MM.1S (cell line): ENCODE data around the gene COMT.

Experiments used
- DNase-seq: peaks from one replicate; pipeline ENCODE4 v3.0.0-alpha.2; 2015
- H2AFZ ChIP-seq: fragments of 300-600 bp; sonication (generic); 2 replicates; pipeline ENCODE4 v1.6.0; 2016; ENCODE audit warnings: antibody characterized with exemption, low read length
- H3F3A ChIP-seq: fragments of 300-600 bp; sonication (generic); 2 replicates; pipeline ENCODE4 v1.6.1; 2016; ENCODE audit warnings: mild to moderate bottlenecking, antibody characterized with exemption, low read length, moderate library complexity, mixed read lengths; ENCODE audit not compliant: insufficient read depth
- H3K27ac ChIP-seq: fragments of 300-600 bp; sonication (generic); 2 replicates; pipeline ENCODE4 v1.5.1; 2016; ENCODE audit warnings: mild to moderate bottlenecking, low read length
- H3K27me3 ChIP-seq: fragments of 300-600 bp; sonication (generic); replicated peaks from 2 replicates; pipeline ENCODE4 v1.6.0; 2016; ENCODE audit warnings: low read length; ENCODE audit not compliant: insufficient read depth
- H3K36me3 ChIP-seq: fragments of 300-600 bp; sonication (generic); replicated peaks from 2 replicates; pipeline ENCODE4 v1.6.1; 2016; ENCODE audit warnings: mild to moderate bottlenecking, low read length, mixed read lengths; ENCODE audit not compliant: insufficient read depth
- H3K4me1 ChIP-seq: fragments of 300-600 bp; sonication (generic); 2 replicates; pipeline ENCODE4 v1.6.1; 2016; ENCODE audit warnings: low read length, mixed read lengths
- H3K4me2 ChIP-seq: fragments of 300-600 bp; sonication (generic); 2 replicates; pipeline ENCODE4 v1.6.0; 2016; ENCODE audit warnings: low read depth, low read length
- H3K4me3 ChIP-seq: fragments of 300-600 bp; sonication (generic); 2 replicates; pipeline ENCODE4 v1.5.1; 2016; ENCODE audit warnings: low read length, mixed read lengths
- H3K79me2 ChIP-seq: fragments of 300-600 bp; sonication (generic); 2 replicates; pipeline ENCODE4 v1.6.1; 2016; ENCODE audit warnings: mixed run types, low read length, mixed read lengths
- H3K9ac ChIP-seq: fragments of 300-600 bp; sonication (generic); 2 replicates; pipeline ENCODE4 v1.6.1; 2016; ENCODE audit warnings: low read length, mixed read lengths
- H3K9me2 ChIP-seq: fragments of 300-600 bp; sonication (generic); replicated peaks from 2 replicates; pipeline ENCODE4 v1.6.1; 2016; ENCODE audit warnings: mild to moderate bottlenecking, low read length, mixed read lengths; ENCODE audit not compliant: insufficient read depth
- H3K9me3 ChIP-seq: fragments of 300-600 bp; sonication (generic); replicated peaks from 2 replicates; pipeline ENCODE4 v1.6.1; 2016; ENCODE audit warnings: mild to moderate bottlenecking, low read length, mixed read lengths; ENCODE audit not compliant: insufficient read depth
- H4K20me1 ChIP-seq: fragments of 300-600 bp; sonication (generic); 2 replicates; pipeline ENCODE4 v1.6.1; 2016; ENCODE audit warnings: mild to moderate bottlenecking, low read length, moderate library complexity, mixed read lengths; ENCODE audit not compliant: insufficient read depth
- CTCF ChIP-seq: fragments of 300-600 bp; sonication (generic); IDR thresholded peaks from 2 replicates; pipeline ENCODE4 v1.5.1; 2016; ENCODE audit warnings: antibody characterized with exemption, low read length, mixed read lengths
- EZH2 ChIP-seq: fragments of 300-600 bp; sonication (generic); optimal IDR thresholded peaks from 2 replicates; pipeline ENCODE3; 2017; ENCODE audit warnings: low read depth, mild to moderate bottlenecking, antibody characterized with exemption, low read length, mixed read lengths
- EZH2phosphoT487 ChIP-seq: fragments of 300-600 bp; sonication (generic); IDR thresholded peaks from 2 replicates; pipeline ENCODE4 v1.6.1; 2018; ENCODE audit warnings: antibody characterized with exemption, low read length

Gene COMT

GRCh38 chr22:19964701-19965386 is 23.3 kb downstream of the COMT start:
- Histone ChIP-seq H2AFZ (no peak overlapping the region), H4K20me1 (no peaks in the 10 kb centered on the region), H3K27ac (no peak overlapping the region), H3K4me3 (no peak overlapping the region), H3K9ac (no peak overlapping the region), H3K9me3 (no peaks in the 10 kb centered on the region), H3K9me2 (no peaks in the 10 kb centered on the region), H3K79me2 (no peaks in the 10 kb centered on the region), H3K27me3 (no peaks in the 10 kb centered on the region), H3F3A (no peaks in the 10 kb centered on the region), H3K36me3 (no peaks in the 10 kb centered on the region), H3K4me1 (peaks cover 3% of the 10 kb centered on the region; the same call in 1 of the 2 replicates), H3K4me2 (no peak overlapping the region)
- DNase-seq: no peak
- TF ChIP-seq EZH2 (no peak), EZH2phosphoT487 (no peak), CTCF (no peak)

- Histone ChIP-seq H3K4me3 (no peak overlapping the region), H3K27ac (no peak overlapping the region), H3K79me2 (no peaks in the 10 kb centered on the region), H3K4me2 (no peak overlapping the region), H3K9me3 (no peaks in the 10 kb centered on the region), H4K20me1 (no peaks in the 10 kb centered on the region), H3K36me3 (no peaks in the 10 kb centered on the region), H3K27me3 (no peaks in the 10 kb centered on the region), H3K9me2 (no peaks in the 10 kb centered on the region), H2AFZ (no peak overlapping the region), H3K9ac (no peak overlapping the region), H3K4me1 (peaks cover 3% of the 10 kb centered on the region; the same call in 1 of the 2 replicates), H3F3A (no peaks in the 10 kb centered on the region)
- no peak for DNase-seq
- TF ChIP-seq EZH2phosphoT487 (no peak), CTCF (peak; percentile 26), EZH2 (no peak)
These were observed 24.5 kb downstream of the COMT start for GRCh38 chr22:19965771-19966709.

- Histone ChIP-seq H3K27me3 (no peaks in the 10 kb centered on the region), H2AFZ (no peak overlapping the region), H4K20me1 (no peaks in the 10 kb centered on the region), H3K9me3 (no peaks in the 10 kb centered on the region), H3K79me2 (no peaks in the 10 kb centered on the region), H3K9me2 (no peaks in the 10 kb centered on the region), H3K36me3 (no peaks in the 10 kb centered on the region), H3K4me1 (peaks cover 3% of the 10 kb centered on the region; the same call in 1 of the 2 replicates), H3K4me2 (no peak overlapping the region), H3K9ac (no peak overlapping the region), H3F3A (no peaks in the 10 kb centered on the region), H3K27ac (no peak overlapping the region), H3K4me3 (no peak overlapping the region)
- no peak for TF ChIP-seq CTCF
- no peak for TF ChIP-seq EZH2phosphoT487
- no peak for TF ChIP-seq EZH2
- no peak for DNase-seq
These were observed 25.6 kb downstream of the COMT start for GRCh38 chr22:19966908-19967750.
